T-cell (primary cell): ENCODE results near the gene DNAJC28. TPM values are rescaled to one million over a fixed set of nuclear protein-coding genes. Genes with fewer than 3 reads are reported as not detected.

Experiments used
- ATAC-seq, 4 experiments: fragments of 200-7000 bp in 3 of 4; fragments of 150-1000 bp in 1 of 4; cut with Tn5 transposase; replicated peaks in 1 of 4; 1 replicate in 3 of 4; 2 replicates in 1 of 4; pipeline ENCODE4 v1.10.0; 2021; ENCODE audit warnings: moderate library complexity in 3 of 4, mild to moderate bottlenecking in 2 of 4, moderate number of reproducible peaks in 1 of 4
- CTCF ChIA-PET, 2 donors: fragments of 300-600 bp; sonication (Branson Sonifier 250); formaldehyde crosslinking; loops; one replicate each; lab custom pipeline; 2022; ENCODE audit warnings: antibody characterized with exemption in 2 of 2; lab: Charles Lee
- POLR2A ChIA-PET, 2 donors: fragments of 300-600 bp; sonication (Branson Sonifier 250); formaldehyde crosslinking; loops; one replicate each; lab custom pipeline; 2022; ENCODE audit warnings: antibody characterized with exemption in 2 of 2; lab: Charles Lee
- DNase-seq, 35 experiments: peaks; one replicate each; pipeline versions ENCODE4 v3.0.0 to v3.0.0-alpha.2; 2013 to 2023
- H3K27ac ChIP-seq: one replicate; pipeline ENCODE4 v1.5.1; 2013; ENCODE audit warnings: low read length
- H3K27me3 ChIP-seq, 2 experiments: replicated peaks in 1 of 2; 1 replicate in 1 of 2; 2 replicates in 1 of 2; pipeline versions ENCODE4 v1.6.1 to v1.7.0; 2013; ENCODE audit warnings: low read length in 1 of 2, mixed read lengths in 1 of 2; ENCODE audit not compliant: control insufficient read depth in 2 of 2, insufficient read depth in 2 of 2; ENCODE audit errors: extremely low read depth in 1 of 2
- H3K36me3 ChIP-seq, 2 donors: 1 replicate in 1 of 2; 2 replicates in 1 of 2; pipeline versions ENCODE4 v1.6.1 to v1.7.0; 2013; ENCODE audit warnings: low read length in 1 of 2; ENCODE audit not compliant: control insufficient read depth in 2 of 2, insufficient read depth in 1 of 2; ENCODE audit errors: extremely low read depth in 1 of 2
- H3K4me1 ChIP-seq, 2 experiments: 1 replicate in 1 of 2; 2 replicates in 1 of 2; pipeline versions ENCODE4 v1.6.1 to v1.7.0; 2013; ENCODE audit warnings: low read length in 2 of 2, mixed read lengths in 1 of 2; ENCODE audit not compliant: insufficient read depth in 2 of 2, control insufficient read depth in 1 of 2; ENCODE audit errors: extremely low read depth in 1 of 2
- H3K4me3 ChIP-seq, 2 donors: 1 replicate in 1 of 2; 2 replicates in 1 of 2; pipeline versions ENCODE4 v1.5.1 to v1.7.0; 2013; ENCODE audit warnings: mild to moderate bottlenecking in 2 of 2, low read length in 1 of 2, moderate library complexity in 1 of 2; ENCODE audit not compliant: control insufficient read depth in 1 of 2; ENCODE audit errors: extremely low read depth in 1 of 2
- H3K9me3 ChIP-seq: 2 replicates; pipeline ENCODE4 v1.7.0; 2013
- H3K27ac Mint-ChIP-seq, 2 donors: one replicate each; pipeline ENCODE4 v1.8.0; 2020 to 2021; ENCODE audit warnings: mild to moderate bottlenecking in 2 of 2, mixed read lengths in 2 of 2
- H3K27me3 Mint-ChIP-seq, 2 donors: one replicate each; pipeline ENCODE4 v1.8.0; 2021 to 2022; ENCODE audit warnings: mixed read lengths in 2 of 2
- H3K36me3 Mint-ChIP-seq: one replicate; pipeline ENCODE4 v1.8.0; 2021; ENCODE audit warnings: mixed read lengths
- H3K4me1 Mint-ChIP-seq, 3 donors: one replicate each; pipeline ENCODE4 v1.8.0; 2020 to 2022; ENCODE audit warnings: mixed read lengths in 3 of 3, mild to moderate bottlenecking in 1 of 3
- H3K4me3 Mint-ChIP-seq, 3 donors: one replicate each; pipeline ENCODE4 v1.8.0; 2020 to 2022; ENCODE audit warnings: mild to moderate bottlenecking in 3 of 3, mixed read lengths in 3 of 3, moderate library complexity in 3 of 3
- H3K9me3 Mint-ChIP-seq, 3 donors: one replicate each; pipeline ENCODE4 v1.8.0; 2020 to 2022; ENCODE audit warnings: mixed read lengths in 3 of 3
- WGBS: methylation state at CpG from one replicate; pipeline ENCODE4 v1.1.5; 2013; ENCODE audit warnings: missing lambda C conversion rate; ENCODE audit not compliant: insufficient coverage; 5-methylcytosine and 5-hydroxymethylcytosine counted together
- total RNA-seq, 35 experiments: library from RNA in 6 of 35; stranded (reverse) in 6 of 35; fragments of 120-200 nt in 1 of 35; gene quantifications; one replicate each; pipeline versions ENCODE4 v1.2.1 to v1.2.4 and lab custom pipeline; 2013 to 2026

DNAJC28 gene
- total RNA-seq, 5 donors from 2014 or later (not counting 1 experiment from before 2014, with no cell fraction given): 0.53 to 1.2 (median 0.75) TPM; not detected in 1

DNA sequence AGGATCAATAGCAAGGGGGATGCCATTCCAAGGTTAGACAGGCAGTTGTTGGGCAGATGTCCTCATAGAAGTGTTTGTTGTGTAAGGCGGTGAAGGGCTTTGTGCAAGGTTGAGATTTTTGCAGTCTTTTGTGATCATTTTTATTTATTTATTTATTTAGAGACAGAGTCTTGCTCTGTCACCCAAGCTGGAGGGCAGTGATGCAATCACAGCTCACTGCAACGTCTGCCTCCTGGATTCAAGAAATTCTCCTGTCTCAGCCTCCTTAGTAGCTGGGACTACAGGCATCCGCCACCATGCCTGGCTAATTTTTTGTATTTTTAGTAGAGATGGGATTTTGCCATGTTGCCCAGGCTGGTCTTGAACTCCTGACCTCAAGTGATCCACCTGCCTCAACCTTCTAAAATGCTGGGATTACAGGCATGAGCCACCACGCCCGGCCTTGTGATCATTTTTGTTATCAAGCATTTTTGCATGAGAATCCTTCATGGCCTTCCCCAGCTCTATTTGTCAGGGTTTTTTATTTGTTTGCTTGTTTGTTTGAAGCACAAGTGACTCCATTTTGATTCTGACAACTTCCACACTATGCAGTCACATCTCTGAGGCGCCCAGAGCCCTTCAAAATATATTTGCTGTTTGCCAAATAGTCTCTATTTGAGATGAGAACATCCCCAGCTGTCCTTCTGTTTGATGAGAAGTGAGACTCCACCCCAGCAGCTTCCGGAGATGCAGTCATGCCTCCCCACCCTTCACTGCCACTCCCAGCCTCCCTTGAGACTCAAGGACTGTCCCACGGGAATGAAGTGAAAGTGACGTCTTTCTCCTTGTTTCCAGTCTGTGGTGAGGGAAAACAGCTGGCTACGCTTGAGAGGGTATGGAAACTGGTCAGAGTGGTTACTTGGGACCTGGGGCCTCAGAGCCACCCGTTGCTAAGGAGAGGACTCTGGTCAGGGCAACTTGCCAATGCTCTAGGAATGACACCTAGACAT, 49.7 kb downstream of the DNAJC28 start:
- Histone ChIP-seq H3K36me3 (peaks cover 6 to 30% of the 10 kb centered on the region in 2 donors), H3K27ac (no peak overlapping the region), H3K4me3 (no peak overlapping the region), H3K27me3 (no peaks in the 10 kb centered on the region), H3K9me3 (no peaks in the 10 kb centered on the region), H3K4me1 (no peaks in the 10 kb centered on the region)
- H3K27me3 Mint-ChIP-seq: no peaks in the 10 kb centered on the region
- CTCF ChIA-PET: no interaction called here
- no peak for DNase-seq
- H3K9me3 Mint-ChIP-seq: no peaks in the 10 kb centered on the region
- POLR2A ChIA-PET: no interaction called here
- no peak for ATAC-seq
- peaks cover 4 to 16% (median 7%) of the 10 kb centered on the region in 3 donors for H3K4me1 Mint-ChIP-seq
- peaks cover 23% of the 10 kb centered on the region for H3K36me3 Mint-ChIP-seq
- H3K27ac Mint-ChIP-seq: no peak overlapping the region
- WGBS: 67% methylated on average over 1 of the region's 11 CpGs
- H3K4me3 Mint-ChIP-seq: no peak overlapping the region

Other genes starting within 250 kb of the DNAJC28 start
- 10 to 100 TPM; 19.5 to 29.6 (median 25.6) TPM for gene IL10RB, start 225.3 kb downstream of the DNAJC28 start, total RNA-seq
- gene IFNAR1, start 166.7 kb downstream of the DNAJC28 start, total RNA-seq: 10 to 100 TPM; 22.1 to 51.1 (median 45.6) TPM
- gene IFNGR2, start 88.3 kb downstream of the DNAJC28 start, total RNA-seq: 10 to 100 TPM; 14.2 to 28.3 (median 22.5) TPM
- 10 to 100 TPM; 47.0 to 98.9 (median 73.4) TPM for gene TMEM50B, start 11.7 kb downstream of the DNAJC28 start, total RNA-seq
- 10 to 100 TPM; 37.6 to 97.4 (median 84.6) TPM for gene GART, start 50.4 kb upstream of the DNAJC28 start, total RNA-seq
- gene SON, start 51.3 kb upstream of the DNAJC28 start, total RNA-seq: 100 to 1,000 TPM; 360 to 418 (median 374) TPM
- gene DONSON, start 97.0 kb upstream of the DNAJC28 start, total RNA-seq: 10 to 100 TPM in 3 of 5 donors, 1 to 10 TPM in 2; 8.9 to 14.6 (median 11.0) TPM
- gene CRYZL1, start 150.0 kb upstream of the DNAJC28 start, total RNA-seq: 10 to 100 TPM; 26.5 to 58.3 (median 47.8) TPM
- gene ITSN1, start 150.8 kb upstream of the DNAJC28 start, total RNA-seq: 1 to 10 TPM; 2.3 to 3.9 (median 3.0) TPM